HL-60/S4 treated with phorbol 12-myristate 13-acetate at 8.2 ng/mL for 4 days and 3 days (cell line): ENCODE measurements around the gene TMBIM1.

Source experiments
- in situ Hi-C: fragments of 300-500 bp; cut with MboI; formaldehyde crosslinking; loops from 2 replicates; pipeline ENCODE4 v1.15.0; 2022; ENCODE audit warnings: low sequenced_read_pairs

The TMBIM1 gene

GRCh38 chr2:218291318-218292047 is 820 bp downstream of the TMBIM1 start:
- in situ Hi-C loops = no loop called here

- in situ Hi-C loops = no loop called here
These were observed 1.7 kb downstream of the TMBIM1 start for GRCh38 chr2:218290316-218291261.

DNA sequence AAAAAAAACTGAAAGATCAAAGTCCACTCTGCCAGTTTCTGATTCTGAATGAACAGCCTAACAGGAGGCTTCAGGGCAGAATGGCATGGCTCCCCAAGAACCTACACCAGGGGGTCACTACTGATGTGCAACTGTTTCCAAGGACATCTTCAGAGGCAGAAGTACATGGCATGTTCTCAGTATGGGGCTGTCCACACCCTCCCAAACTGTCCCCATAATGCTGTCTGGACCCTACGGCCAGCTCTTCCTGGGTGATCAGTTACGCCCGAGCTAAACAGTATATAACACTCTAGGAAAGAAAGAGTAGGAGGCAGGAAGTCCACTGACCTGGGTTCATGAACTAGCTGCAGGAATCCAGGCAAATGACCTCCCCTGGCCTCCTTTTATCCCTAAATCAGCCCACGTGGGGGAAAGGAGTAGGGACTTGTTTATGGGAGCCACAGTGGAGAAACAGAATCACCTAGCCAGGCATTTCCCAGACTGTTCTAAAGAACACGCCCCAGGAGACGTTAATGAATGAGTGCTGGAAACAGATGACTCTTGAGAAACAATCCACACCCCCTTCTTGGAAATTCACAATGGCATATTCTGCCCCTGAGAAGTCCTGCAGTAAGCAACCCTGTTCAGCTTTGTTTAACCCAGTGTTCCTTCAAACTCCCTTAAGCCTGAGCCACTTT is 2.5 kb downstream of the TMBIM1 start:
- in situ Hi-C loops = loop anchor here (10.0 kb wide), 1 partner anchor 105 kb away; the partner anchor contains the start of gene CTDSP1

DNA sequence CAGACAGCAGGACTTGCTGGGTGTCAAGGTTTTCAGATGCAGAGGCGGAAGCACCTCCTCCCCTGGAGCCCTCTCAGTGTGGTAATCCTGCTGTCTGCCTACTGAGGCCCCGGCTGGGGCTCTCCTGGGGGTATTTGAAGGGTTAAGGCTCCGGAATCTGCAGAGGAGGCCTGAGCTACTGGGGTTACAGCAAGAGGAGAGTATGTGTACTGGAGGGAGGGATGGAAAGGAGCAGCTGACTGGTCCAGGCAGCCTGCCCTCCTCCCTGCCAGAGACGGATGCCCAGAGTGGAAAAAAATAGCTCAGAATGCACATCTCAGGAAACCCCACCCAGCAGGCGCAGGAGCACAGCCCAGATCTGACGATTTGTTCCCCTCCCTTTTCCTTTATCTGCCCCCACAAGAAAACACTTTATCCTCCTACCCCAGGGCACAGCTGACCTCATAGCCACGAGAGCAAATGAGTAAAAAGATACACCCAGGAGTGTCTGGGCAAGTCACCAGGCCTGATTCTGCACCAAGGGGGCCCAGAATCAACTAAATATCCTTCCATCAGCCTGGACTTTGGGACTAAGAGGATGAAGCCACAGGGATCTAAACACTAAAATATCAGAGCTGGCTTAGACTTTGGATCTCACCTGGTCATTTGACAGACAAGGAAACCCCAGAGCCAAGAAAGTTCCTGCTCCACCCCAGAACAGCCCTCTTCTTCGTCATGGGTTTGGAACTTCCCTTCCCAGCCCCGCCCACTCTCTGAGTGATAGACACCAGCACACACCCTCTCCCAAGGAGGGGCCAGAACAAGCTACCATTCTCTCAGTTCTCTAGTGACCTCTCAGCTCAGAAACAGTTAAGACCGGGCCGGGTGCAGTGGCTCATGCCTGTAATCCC is 5.5 kb downstream of the TMBIM1 start:
- in situ Hi-C loops = loop anchor here (10.0 kb wide), 1 partner anchor 108 kb away; the partner anchor contains the start of gene CTDSP1

DNA sequence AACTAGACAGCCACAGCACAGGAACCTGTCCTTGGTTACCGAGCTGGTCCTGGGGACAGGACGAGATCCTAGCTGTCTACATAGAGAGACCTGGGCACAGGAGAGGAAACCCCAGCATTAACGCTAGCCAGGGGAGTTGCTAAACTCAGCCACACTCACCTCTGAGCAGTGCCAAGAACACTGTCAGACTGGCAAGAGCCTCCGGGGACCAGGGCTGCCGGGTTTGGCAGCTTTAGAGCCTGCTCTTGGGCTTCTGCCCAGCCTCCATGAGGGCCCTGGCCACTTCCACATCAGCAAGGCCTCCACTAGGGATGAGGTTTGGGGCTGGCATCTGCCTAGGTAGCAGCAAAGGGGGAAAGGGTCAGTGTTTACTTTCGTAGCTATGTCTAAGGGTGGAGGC is 6.7 kb downstream of the TMBIM1 start:
- in situ Hi-C loops = loop anchor here (10.0 kb wide), 1 partner anchor 109 kb away; the partner anchor contains the start of gene CTDSP1

- in situ Hi-C loops = loop anchor here (10.0 kb wide), 1 partner anchor 111 kb away; the partner anchor contains the start of gene CTDSP1
These were observed 8.0 kb downstream of the TMBIM1 start for GRCh38 chr2:218284106-218284811.

GRCh38 chr2:218282173-218282991 is 9.9 kb downstream of the TMBIM1 start:
- in situ Hi-C loops = loop anchor here (10.0 kb wide), 1 partner anchor 112 kb away; the partner anchor contains the start of gene CTDSP1

GRCh38 chr2:218281449-218281848 is 10.9 kb downstream of the TMBIM1 start:
- in situ Hi-C loops = loop anchor here (10.0 kb wide), 1 partner anchor 113 kb away; the partner anchor contains the start of gene CTDSP1

DNA sequence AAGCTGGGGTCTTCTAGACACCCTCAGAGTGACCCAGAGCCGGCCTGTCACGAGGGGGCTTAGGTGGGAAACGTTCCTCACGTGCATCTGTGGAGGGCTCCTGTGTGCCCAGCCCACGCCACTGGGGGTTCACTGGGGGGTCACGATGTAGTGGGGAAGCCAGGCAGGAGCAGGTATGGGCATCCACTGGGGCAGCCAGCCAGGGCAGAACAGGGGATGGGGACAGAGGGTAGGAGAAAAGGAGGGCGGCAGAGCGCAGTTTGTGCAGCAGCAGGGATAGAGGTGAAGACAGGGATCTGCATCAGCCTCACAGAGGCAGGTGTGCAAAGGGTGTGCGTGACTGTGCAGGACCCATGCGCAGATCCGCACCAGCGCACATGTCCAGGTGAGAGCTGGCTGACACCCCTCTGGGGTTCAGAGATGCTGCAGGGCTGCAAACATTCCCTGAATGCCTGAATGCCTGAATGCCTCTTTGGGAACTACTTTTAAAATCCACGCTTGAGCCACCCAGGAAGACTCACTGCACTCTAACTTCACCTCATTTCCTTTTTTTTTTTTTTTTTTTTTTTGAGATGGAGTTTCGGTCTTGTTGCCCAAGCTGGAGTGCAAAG is 11.9 kb downstream of the TMBIM1 start:
- in situ Hi-C loops = loop anchor here (10.0 kb wide), 1 partner anchor 114 kb away; the partner anchor contains the start of gene CTDSP1

DNA sequence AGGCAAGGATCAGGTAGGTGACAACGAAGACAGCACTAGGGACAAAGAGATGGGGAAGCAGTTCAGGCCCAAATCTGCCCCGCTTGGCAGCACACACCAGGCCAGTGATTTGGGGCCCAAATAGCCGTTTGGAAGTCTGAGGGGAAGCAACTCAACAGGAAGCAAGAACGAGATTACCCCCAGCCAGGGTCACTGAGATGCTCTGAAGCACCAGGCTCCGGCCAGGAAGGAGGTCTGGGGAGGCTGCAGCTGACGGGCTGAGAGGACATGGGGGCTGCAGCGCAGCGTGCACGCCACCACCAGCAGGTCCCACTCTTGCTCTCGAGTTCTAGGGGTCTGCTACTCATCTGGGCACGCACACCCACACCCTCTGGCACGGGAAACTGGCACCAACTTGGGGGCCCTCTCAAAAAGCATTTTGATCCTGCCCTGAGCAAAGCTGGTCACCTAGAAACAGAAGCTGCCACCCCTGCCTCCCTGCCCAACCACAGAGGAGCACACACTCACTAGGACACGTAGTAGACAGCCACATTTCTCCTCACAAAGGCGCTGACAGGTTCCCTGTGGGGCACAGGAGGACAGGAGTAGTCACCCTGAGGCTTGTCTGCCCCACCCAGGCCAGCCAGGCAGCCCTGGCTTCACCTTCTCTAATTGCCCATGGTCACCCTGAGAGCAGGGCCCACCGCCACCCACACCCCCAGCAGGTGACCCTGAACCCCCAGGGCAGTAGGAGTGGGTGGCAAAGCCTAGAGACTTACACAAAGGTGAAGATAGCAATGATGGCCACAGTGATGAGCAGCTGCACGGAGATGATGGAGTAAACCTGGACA is 13.6 kb downstream of the TMBIM1 start:
- in situ Hi-C loops = no loop called here

- in situ Hi-C loops = no loop called here
These were observed 14.4 kb downstream of the TMBIM1 start for GRCh38 chr2:218277921-218278320.

DNA sequence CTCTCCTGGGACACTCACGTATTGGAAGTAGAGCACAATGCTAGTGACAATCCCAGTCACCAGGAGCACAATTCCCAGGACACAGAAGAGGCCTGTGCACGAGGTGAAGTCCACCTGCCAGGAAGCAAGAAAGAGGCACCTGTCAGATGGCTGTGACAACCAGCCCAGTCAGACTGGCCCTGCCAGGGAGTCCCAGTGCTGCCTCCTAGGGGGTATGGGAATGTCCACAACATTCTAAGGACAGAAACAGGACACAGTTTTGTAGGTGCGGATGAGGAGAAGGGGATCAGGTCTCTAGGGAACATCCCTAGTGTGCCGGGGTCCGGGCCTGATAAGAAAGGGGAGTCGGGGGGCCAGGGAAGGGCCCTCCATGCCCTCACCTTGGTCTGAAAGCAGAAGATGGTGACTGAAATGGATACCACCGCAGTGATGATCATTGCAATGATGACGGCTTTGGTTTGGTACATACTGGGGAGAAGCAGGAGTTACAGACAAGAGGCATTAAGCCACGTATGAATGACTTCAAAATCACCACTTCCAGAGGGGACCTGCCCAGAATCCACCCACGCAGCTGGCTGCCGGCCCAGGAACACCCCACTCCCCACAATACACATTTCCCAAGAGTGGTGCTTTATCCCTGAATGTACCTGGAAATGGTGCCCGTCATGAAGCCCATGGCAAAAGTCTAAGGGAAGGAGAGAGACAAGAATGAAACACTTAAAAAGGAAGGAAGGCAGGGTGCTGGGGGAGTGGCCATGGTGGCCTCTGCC is 15.1 kb downstream of the TMBIM1 start:
- in situ Hi-C loops = no loop called here

GRCh38 chr2:218275371-218276072 is 16.8 kb downstream of the TMBIM1 start:
- in situ Hi-C loops = no loop called here

GRCh38 chr2:218274586-218274985 is 17.7 kb downstream of the TMBIM1 start:
- in situ Hi-C loops = no loop called here

DNA sequence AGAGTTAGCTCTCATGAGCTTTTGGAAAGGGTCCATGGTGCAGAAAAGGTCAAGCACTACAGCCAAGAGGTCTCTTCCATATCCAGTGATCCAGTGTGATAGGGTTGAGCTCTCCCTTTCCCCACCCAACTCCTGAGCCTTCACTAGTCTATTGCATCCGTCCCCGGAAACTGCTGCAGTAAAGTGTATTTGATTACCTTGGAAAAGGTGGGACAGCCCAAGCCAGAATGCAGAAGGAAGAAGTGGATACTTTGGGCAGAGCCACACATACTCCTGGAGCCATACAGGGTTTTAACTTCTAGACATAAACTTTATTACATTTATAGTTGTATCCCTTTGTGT is 18.4 kb downstream of the TMBIM1 start:
- in situ Hi-C loops = no loop called here
